ENCODE measurements around the gene ATP2A1. TPM values are rescaled to one million over a fixed set of nuclear protein-coding genes. Genes with fewer than 3 reads are reported as not detected.

The ATP2A1 gene
- total RNA-seq, 1 donor from 2014 or later, result 0.64 TPM

DNA sequence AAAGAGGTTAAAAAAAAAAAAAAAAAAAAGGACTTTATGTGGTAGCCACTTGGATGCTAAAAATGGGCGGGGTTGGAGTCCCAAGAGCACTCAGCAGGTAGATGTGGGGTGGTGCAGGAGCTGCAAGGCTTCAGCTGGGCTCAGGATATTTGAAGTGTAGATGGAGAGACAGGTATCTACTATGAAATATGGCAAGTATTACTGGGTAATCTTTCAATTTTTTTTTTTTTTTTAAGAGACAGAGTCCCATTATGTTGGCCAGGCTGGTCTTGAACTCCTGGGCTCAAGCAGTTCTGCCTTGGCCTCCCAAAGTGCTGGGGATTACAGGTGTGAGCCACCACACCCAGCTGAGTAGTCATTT is 39.8 kb upstream of the ATP2A1 start:
- no peak overlapping the region for H3K4me3 Mint-ChIP-seq (ENCODE audit: unreplicated experiment)
- TF ChIP-seq CTCF (IDR thresholded peaks at IDR 0.05), result no peak
- H3K36me3 Mint-ChIP-seq (ENCODE audit: unreplicated experiment), result peaks cover 37% of the 10 kb centered on the region
- no peaks in the 10 kb centered on the region for H3K27me3 Mint-ChIP-seq (ENCODE audit: unreplicated experiment)
- DNase-seq (ENCODE audit: extremely low spot score, unreplicated experiment), result no peak
- no peaks in the 10 kb centered on the region for H3K4me1 Mint-ChIP-seq (ENCODE audit: unreplicated experiment)
- H3K9me3 Mint-ChIP-seq (ENCODE audit: unreplicated experiment), result no peaks in the 10 kb centered on the region
- peak overlapping the region; percentile 31 for H3K27ac Mint-ChIP-seq (ENCODE audit: unreplicated experiment)

DNA sequence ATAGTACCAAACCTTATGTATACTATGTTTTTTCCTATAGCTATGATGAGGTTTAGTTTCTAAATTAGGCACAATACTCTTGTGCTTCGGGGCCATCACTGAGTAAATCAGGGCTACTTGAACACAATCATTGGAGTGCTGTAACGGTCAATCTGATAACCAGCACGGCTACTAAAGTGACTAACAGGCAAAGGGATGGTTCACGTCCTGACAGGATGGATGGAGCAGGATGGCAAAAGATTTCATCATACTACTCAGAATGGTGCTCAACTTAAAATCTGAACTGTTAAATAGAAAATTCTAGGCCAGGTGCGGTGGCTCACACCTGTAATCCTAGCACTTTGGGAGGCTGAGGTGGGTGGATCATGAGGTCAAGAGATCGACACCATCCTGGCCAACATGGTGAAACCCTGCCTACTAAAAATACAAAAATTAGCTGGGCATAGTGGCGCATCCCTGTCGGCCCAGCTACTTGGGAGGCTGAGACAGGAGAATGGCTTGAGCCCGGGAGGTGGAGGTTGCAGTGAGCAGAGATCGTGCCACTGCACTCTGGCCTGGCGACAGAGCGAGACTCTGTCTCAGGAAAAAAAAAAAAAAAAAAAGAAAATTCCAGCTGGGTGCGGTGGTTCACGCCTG is 39.2 kb upstream of the ATP2A1 start:
- no peaks in the 10 kb centered on the region for H3K27me3 Mint-ChIP-seq (ENCODE audit: unreplicated experiment)
- H3K36me3 Mint-ChIP-seq (ENCODE audit: unreplicated experiment), result peaks cover 31% of the 10 kb centered on the region
- H3K4me3 Mint-ChIP-seq (ENCODE audit: unreplicated experiment), result no peak overlapping the region

GRCh38 chr16:28839899-28840298 is 38.4 kb upstream of the ATP2A1 start:
- Mint-ChIP-seq H3K27ac (ENCODE audit: unreplicated experiment) (peak overlapping the region; percentile 34), H3K27me3 (ENCODE audit: unreplicated experiment) (no peaks in the 10 kb centered on the region), H3K9me3 (ENCODE audit: unreplicated experiment) (no peaks in the 10 kb centered on the region), H3K36me3 (ENCODE audit: unreplicated experiment) (peaks cover 32% of the 10 kb centered on the region), H3K4me3 (ENCODE audit: unreplicated experiment) (no peak overlapping the region), H3K4me1 (ENCODE audit: unreplicated experiment) (peaks cover 4% of the 10 kb centered on the region)
- TF ChIP-seq CTCF (IDR thresholded peaks at IDR 0.05), result no peak
- DNase-seq (ENCODE audit: extremely low spot score, unreplicated experiment), result no peak

More for the DNA sequence above, 39.2 kb upstream of the ATP2A1 start:
- no peak for DNase-seq (ENCODE audit: extremely low spot score, unreplicated experiment)
- peak overlapping the region; percentile 34 for H3K27ac Mint-ChIP-seq (ENCODE audit: unreplicated experiment)
- H3K9me3 Mint-ChIP-seq (ENCODE audit: unreplicated experiment), result no peaks in the 10 kb centered on the region
- H3K4me1 Mint-ChIP-seq (ENCODE audit: unreplicated experiment), result no peaks in the 10 kb centered on the region
- no peak for TF ChIP-seq CTCF (IDR thresholded peaks at IDR 0.05)

DNA sequence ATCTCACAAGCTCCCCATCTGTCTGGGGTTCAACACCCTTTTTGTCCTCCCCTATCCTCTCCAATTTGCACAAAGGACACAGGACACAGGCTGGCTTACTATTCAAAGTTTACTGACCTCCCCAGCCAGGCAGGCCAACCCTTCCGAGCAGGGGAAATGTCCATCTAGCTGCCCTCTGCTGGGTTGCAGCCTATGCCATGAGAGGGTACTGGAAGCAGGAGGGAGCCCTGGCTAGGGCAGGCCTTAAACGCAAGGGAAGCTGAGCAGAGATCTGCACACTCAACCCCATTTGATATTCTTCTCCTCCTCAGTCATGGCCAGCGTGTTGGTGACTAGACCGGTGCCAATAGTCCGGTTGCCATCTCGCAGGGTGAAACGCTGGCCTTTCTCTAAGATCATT is 35.6 kb upstream of the ATP2A1 start:
- no peak overlapping the region for H3K27ac Mint-ChIP-seq (ENCODE audit: unreplicated experiment)
- no peaks in the 10 kb centered on the region for H3K27me3 Mint-ChIP-seq (ENCODE audit: unreplicated experiment)
- no peaks in the 10 kb centered on the region for H3K9me3 Mint-ChIP-seq (ENCODE audit: unreplicated experiment)
- DNase-seq (ENCODE audit: extremely low spot score, unreplicated experiment), result no peak
- H3K4me1 Mint-ChIP-seq (ENCODE audit: unreplicated experiment), result peaks cover 27% of the 10 kb centered on the region
- TF ChIP-seq CTCF (IDR thresholded peaks at IDR 0.05), result no peak
- no peak overlapping the region for H3K4me3 Mint-ChIP-seq (ENCODE audit: unreplicated experiment)
- peaks cover 30% of the 10 kb centered on the region for H3K36me3 Mint-ChIP-seq (ENCODE audit: unreplicated experiment)

GRCh38 chr16:28843766-28844165 is 34.5 kb upstream of the ATP2A1 start:
- no peak for TF ChIP-seq CTCF (IDR thresholded peaks at IDR 0.05)
- H3K27me3 Mint-ChIP-seq (ENCODE audit: unreplicated experiment), result no peaks in the 10 kb centered on the region
- no peaks in the 10 kb centered on the region for H3K9me3 Mint-ChIP-seq (ENCODE audit: unreplicated experiment)
- peaks cover 21% of the 10 kb centered on the region for H3K36me3 Mint-ChIP-seq (ENCODE audit: unreplicated experiment)
- no peak for DNase-seq (ENCODE audit: extremely low spot score, unreplicated experiment)
- H3K27ac Mint-ChIP-seq (ENCODE audit: unreplicated experiment), result no peak overlapping the region
- H3K4me1 Mint-ChIP-seq (ENCODE audit: unreplicated experiment), result peaks cover 27% of the 10 kb centered on the region
- no peak overlapping the region for H3K4me3 Mint-ChIP-seq (ENCODE audit: unreplicated experiment)

Data from osteocyte (in vitro differentiated cells).